ENCODE measurements around the gene ING5.

ING5 gene

GRCh38 chr2:241728627-241729026 is 26.8 kb downstream of the ING5 start:
- Histone ChIP-seq H3K4me2 (ENCODE audit: insufficient read depth, low read length) (no peak overlapping the region), H3K4me1 (ENCODE audit: insufficient read depth, low read length) (peaks cover 1% of the 10 kb centered on the region; the same call in 1 of the 2 replicates), H3K27me3 (ENCODE audit: insufficient read depth, low read length, poor library complexity) (no peaks in the 10 kb centered on the region), H3K9me3 (ENCODE audit: insufficient read depth, low read length, severe bottlenecking) (no peaks in the 10 kb centered on the region), H3K4me3 (ENCODE audit: low read depth in 1 of 2, low read length in 2 of 2) (no peak overlapping the region), H2AFZ (ENCODE audit: low read depth, low read length) (no peak overlapping the region), H3K9ac (ENCODE audit: low read depth, low read length) (no peak overlapping the region), H3K27ac (ENCODE audit: low read length) (no peak overlapping the region), H3K79me2 (ENCODE audit: insufficient read depth, low read length) (no peaks in the 10 kb centered on the region), H4K20me1 (ENCODE audit: insufficient read depth, low read length) (no peaks in the 10 kb centered on the region), H3K36me3 (ENCODE audit: insufficient read depth, low read length) (peaks cover 22% of the 10 kb centered on the region)
- DNase-seq (no peak), ATAC-seq (ENCODE audit: insufficient read depth, low read depth) (no peak)
- no peak for TF ChIP-seq EZH2 (IDR thresholded peaks at IDR 0.05; ENCODE audit: borderline replicate concordance, low read depth, low read length, severe bottlenecking)
- no peak for TF ChIP-seq CTCF (IDR thresholded peaks at IDR 0.05; ENCODE audit: borderline replicate concordance, extremely low read depth, low read length, poor library complexity, severe bottlenecking)

- Histone ChIP-seq H3K4me3 (ENCODE audit: low read depth in 1 of 2, low read length in 2 of 2) (no peak overlapping the region), H3K9me3 (ENCODE audit: insufficient read depth, low read length, severe bottlenecking) (no peaks in the 10 kb centered on the region), H3K27ac (ENCODE audit: low read length) (no peak overlapping the region), H3K27me3 (ENCODE audit: insufficient read depth, low read length, poor library complexity) (no peaks in the 10 kb centered on the region), H3K4me1 (ENCODE audit: insufficient read depth, low read length) (peaks cover 8% of the 10 kb centered on the region), H3K9ac (ENCODE audit: low read depth, low read length) (no peak overlapping the region), H4K20me1 (ENCODE audit: insufficient read depth, low read length) (no peaks in the 10 kb centered on the region), H2AFZ (ENCODE audit: low read depth, low read length) (no peak overlapping the region), H3K4me2 (ENCODE audit: insufficient read depth, low read length) (no peak overlapping the region), H3K79me2 (ENCODE audit: insufficient read depth, low read length) (peaks cover 3% of the 10 kb centered on the region), H3K36me3 (ENCODE audit: insufficient read depth, low read length) (peaks cover 14% of the 10 kb centered on the region)
- ATAC-seq (ENCODE audit: insufficient read depth, low read depth) (no peak), DNase-seq (no peak)
- no peak for TF ChIP-seq CTCF (IDR thresholded peaks at IDR 0.05; ENCODE audit: borderline replicate concordance, extremely low read depth, low read length, poor library complexity, severe bottlenecking)
- TF ChIP-seq EZH2 (IDR thresholded peaks at IDR 0.05; ENCODE audit: borderline replicate concordance, low read depth, low read length, severe bottlenecking), result no peak
Observed at GRCh38 chr2:241729868-241730267, 28.0 kb downstream of the ING5 start.

GRCh38 chr2:241730671-241731293 is 28.9 kb downstream of the ING5 start:
- Histone ChIP-seq H3K4me3 (ENCODE audit: low read depth in 1 of 2, low read length in 2 of 2) (no peak overlapping the region), H3K9me3 (ENCODE audit: insufficient read depth, low read length, severe bottlenecking) (no peaks in the 10 kb centered on the region), H3K4me2 (ENCODE audit: insufficient read depth, low read length) (no peak overlapping the region), H4K20me1 (ENCODE audit: insufficient read depth, low read length) (no peaks in the 10 kb centered on the region), H3K27ac (ENCODE audit: low read length) (no peak overlapping the region), H3K4me1 (ENCODE audit: insufficient read depth, low read length) (peaks cover 15% of the 10 kb centered on the region), H3K36me3 (ENCODE audit: insufficient read depth, low read length) (peaks cover 13% of the 10 kb centered on the region), H2AFZ (ENCODE audit: low read depth, low read length) (no peak overlapping the region), H3K9ac (ENCODE audit: low read depth, low read length) (no peak overlapping the region), H3K79me2 (ENCODE audit: insufficient read depth, low read length) (peaks cover 12% of the 10 kb centered on the region), H3K27me3 (ENCODE audit: insufficient read depth, low read length, poor library complexity) (no peaks in the 10 kb centered on the region)
- TF ChIP-seq CTCF (IDR thresholded peaks at IDR 0.05; ENCODE audit: borderline replicate concordance, extremely low read depth, low read length, poor library complexity, severe bottlenecking) (no peak), EZH2 (IDR thresholded peaks at IDR 0.05; ENCODE audit: borderline replicate concordance, low read depth, low read length, severe bottlenecking) (no peak)
- ATAC-seq (ENCODE audit: insufficient read depth, low read depth) (no peak), DNase-seq (no peak)
